HepG2 (cell line): ENCODE data around the gene STK10. TPM values are rescaled to one million over a fixed set of nuclear protein-coding genes. Genes with fewer than 3 reads are reported as not detected.

ENCODE experiments used
- BORCS8-MEF2B ChIP-seq: sonication (generic); formaldehyde crosslinking; IDR thresholded peaks from 2 replicates; pipeline ENCODE4 v1.8.0; 2022; ENCODE audit warnings: mild to moderate bottlenecking, missing genetic modification reagents
- ONECUT2 ChIP-seq: sonication (generic); formaldehyde crosslinking; IDR thresholded peaks from 2 replicates; pipeline ENCODE4 v1.4.0; 2020; ENCODE audit warnings: missing genetic modification reagents
- PAWR ChIP-seq: sonication (generic); formaldehyde crosslinking; IDR thresholded peaks from 2 replicates; pipeline ENCODE4 v1.4.0; 2020; ENCODE audit warnings: missing genetic modification reagents, mild to moderate bottlenecking, borderline replicate concordance
- SAP130 ChIP-seq: IDR thresholded peaks from 2 replicates; pipeline ENCODE4 v1.6.1; 2016; ENCODE audit warnings: low read depth
- ZNF282 ChIP-seq: fragments of 450-650 bp; IDR thresholded peaks from 2 replicates; pipeline ENCODE4 v1.6.1; 2018; ENCODE audit not compliant: partially characterized antibody
- ZNF446 ChIP-seq: sonication (generic); formaldehyde crosslinking; IDR thresholded peaks from 2 replicates; pipeline ENCODE4 v1.5.0; 2020; ENCODE audit warnings: mild to moderate bottlenecking, missing genetic modification reagents
- ZNF484 ChIP-seq: sonication (generic); formaldehyde crosslinking; IDR thresholded peaks from 2 replicates; pipeline ENCODE4 v1.5.1; 2020; ENCODE audit warnings: mild to moderate bottlenecking, low read depth, missing genetic modification reagents, borderline replicate concordance
- ZNF501 ChIP-seq: sonication (generic); formaldehyde crosslinking; IDR thresholded peaks from 2 replicates; pipeline ENCODE4 v1.5.1; 2020; ENCODE audit warnings: mild to moderate bottlenecking, moderate library complexity, missing genetic modification reagents
- polyA plus RNA-seq, 8 experiments: library from polyadenylated mRNA; depleted of rRNA in 3 of 8; stranded (reverse) in 7 of 8; unstranded in 1 of 8; fragments of >200 nt; fragmentation: Illumina TruSeq in 4 of 8; extraction: Trizol in 4 of 8; gene quantifications; 2 replicates each; pipeline versions ENCODE4 v1.2.1 to v1.2.3, GENCODE V29; 2011 to 2016; ENCODE audit warnings: low read depth in 4 of 8, missing spikeins in 1 of 8, mixed read lengths in 1 of 8; ENCODE audit not compliant: insufficient read depth in 1 of 8
- total RNA-seq, 5 experiments: library from RNA; depleted of rRNA; stranded (reverse); fragments of >200 nt; fragmentation: Illumina TruSeq; extraction: Trizol; gene quantifications; 2 replicates each; pipeline ENCODE4 v1.2.3, GENCODE V29; 2016; ENCODE audit warnings: low read depth in 1 of 5
- TF ChIP-seq, protein P1 (sequence below): sonication (generic); formaldehyde crosslinking; IDR thresholded peaks from 2 replicates; pipeline ENCODE4 v1.8.0; 2022; ENCODE audit warnings: mild to moderate bottlenecking, missing genetic modification reagents, borderline replicate concordance
- TF ChIP-seq, protein P2 (sequence below): IDR thresholded peaks from 2 replicates; pipeline ENCODE4 v1.6.1; 2016; ENCODE audit warnings: low read depth
- TF ChIP-seq, protein P3 (sequence below): sonication (generic); formaldehyde crosslinking; IDR thresholded peaks from 2 replicates; pipeline ENCODE4 v1.4.0; 2020; ENCODE audit warnings: missing genetic modification reagents
- TF ChIP-seq, protein P4 (sequence below): sonication (generic); formaldehyde crosslinking; IDR thresholded peaks from 2 replicates; pipeline ENCODE4 v1.5.0; 2020; ENCODE audit warnings: missing genetic modification reagents
- TF ChIP-seq, protein P5 (sequence below): sonication (generic); formaldehyde crosslinking; IDR thresholded peaks from 2 replicates; pipeline ENCODE4 v1.4.0; 2020; ENCODE audit warnings: missing genetic modification reagents, low read depth, mild to moderate bottlenecking, borderline replicate concordance
- TF ChIP-seq, protein P6 (sequence below): IDR thresholded peaks from 2 replicates; pipeline ENCODE4 v1.6.1; 2016

STK10 gene
- total and polyA plus RNA-seq, 2 of the 13 experiments (the other 11 are each of a cell fraction or from before 2014, with no cell fraction given): 7.0 to 7.2 TPM

DNA sequence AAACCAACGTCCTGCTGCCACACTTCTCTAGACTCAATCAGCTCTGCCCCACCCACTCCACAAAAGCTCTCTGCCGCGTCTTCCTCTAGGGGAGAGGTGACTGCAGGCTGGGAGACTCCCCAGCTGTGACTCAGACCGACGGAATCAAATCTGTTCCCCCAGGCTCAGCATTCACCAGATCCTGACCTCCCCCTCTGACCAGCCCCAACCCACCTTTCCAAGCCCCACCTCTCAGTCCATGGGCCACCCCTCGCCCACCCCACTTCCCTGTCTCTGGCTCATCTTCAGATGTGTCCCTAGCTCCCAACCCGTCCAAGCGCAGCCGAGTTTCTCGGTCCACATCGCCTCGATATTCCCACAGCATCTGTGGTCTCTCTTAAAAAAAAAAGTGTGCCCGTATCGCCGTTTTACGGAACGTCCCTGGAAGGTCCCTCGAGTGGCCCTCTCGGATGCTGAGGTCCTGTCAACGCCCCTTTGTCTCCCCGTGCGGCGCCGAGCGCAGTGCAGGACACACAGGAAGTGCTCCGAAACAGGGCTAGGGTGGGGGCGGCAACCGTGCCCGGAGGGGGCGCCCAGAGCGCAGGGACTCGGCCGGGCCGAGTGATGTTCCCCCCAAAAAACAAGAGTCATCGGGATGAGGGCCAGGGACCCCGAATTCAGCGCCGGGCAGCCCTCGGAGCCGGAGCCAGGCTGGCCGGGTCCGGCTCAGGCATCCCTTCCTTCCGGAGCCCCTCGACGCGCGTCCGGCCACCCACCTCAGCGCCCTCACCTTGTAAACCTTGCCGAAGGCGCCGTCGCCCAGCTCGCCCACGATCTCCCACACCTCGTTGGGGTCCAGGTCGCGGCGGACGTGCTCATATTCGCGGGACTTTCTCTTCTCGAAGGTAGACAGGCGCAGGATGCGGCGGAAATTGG, 649 bp downstream of the STK10 start (continued):
- TF ChIP-seq, protein P1, sequence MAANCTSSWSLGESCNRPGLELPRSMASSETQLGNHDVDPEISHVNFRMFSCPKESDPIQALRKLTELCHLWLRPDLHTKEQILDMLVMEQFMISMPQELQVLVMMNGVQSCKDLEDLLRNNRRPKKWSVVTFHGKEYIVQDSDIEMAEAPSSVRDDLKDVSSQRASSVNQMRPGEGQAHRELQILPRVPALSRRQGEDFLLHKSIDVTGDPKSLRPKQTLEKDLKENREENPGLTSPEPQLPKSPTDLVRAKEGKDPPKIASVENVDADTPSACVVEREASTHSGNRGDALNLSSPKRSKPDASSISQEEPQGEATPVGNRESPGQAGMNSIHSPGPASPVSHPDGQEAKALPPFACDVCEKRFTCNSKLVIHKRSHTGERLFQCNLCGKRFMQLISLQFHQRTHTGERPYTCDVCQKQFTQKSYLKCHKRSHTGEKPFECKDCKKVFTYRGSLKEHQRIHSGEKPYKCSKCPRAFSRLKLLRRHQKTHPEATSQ (CRISPR knock-in tag): no peak
- TF ChIP-seq ZNF282: no peak
- TF ChIP-seq, protein P2, sequence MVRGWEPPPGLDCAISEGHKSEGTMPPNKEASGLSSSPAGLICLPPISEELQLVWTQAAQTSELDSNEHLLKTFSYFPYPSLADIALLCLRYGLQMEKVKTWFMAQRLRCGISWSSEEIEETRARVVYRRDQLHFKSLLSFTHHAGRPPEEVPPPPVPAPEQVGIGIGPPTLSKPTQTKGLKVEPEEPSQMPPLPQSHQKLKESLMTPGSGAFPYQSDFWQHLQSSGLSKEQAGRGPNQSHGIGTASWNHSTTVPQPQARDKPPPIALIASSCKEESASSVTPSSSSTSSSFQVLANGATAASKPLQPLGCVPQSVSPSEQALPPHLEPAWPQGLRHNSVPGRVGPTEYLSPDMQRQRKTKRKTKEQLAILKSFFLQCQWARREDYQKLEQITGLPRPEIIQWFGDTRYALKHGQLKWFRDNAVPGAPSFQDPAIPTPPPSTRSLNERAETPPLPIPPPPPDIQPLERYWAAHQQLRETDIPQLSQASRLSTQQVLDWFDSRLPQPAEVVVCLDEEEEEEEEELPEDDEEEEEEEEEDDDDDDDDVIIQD (CRISPR knock-in tag): no peak
- peak; percentile 60; the same call in 1 of the 2 replicates for TF ChIP-seq ZNF446
- TF ChIP-seq, protein P3, sequence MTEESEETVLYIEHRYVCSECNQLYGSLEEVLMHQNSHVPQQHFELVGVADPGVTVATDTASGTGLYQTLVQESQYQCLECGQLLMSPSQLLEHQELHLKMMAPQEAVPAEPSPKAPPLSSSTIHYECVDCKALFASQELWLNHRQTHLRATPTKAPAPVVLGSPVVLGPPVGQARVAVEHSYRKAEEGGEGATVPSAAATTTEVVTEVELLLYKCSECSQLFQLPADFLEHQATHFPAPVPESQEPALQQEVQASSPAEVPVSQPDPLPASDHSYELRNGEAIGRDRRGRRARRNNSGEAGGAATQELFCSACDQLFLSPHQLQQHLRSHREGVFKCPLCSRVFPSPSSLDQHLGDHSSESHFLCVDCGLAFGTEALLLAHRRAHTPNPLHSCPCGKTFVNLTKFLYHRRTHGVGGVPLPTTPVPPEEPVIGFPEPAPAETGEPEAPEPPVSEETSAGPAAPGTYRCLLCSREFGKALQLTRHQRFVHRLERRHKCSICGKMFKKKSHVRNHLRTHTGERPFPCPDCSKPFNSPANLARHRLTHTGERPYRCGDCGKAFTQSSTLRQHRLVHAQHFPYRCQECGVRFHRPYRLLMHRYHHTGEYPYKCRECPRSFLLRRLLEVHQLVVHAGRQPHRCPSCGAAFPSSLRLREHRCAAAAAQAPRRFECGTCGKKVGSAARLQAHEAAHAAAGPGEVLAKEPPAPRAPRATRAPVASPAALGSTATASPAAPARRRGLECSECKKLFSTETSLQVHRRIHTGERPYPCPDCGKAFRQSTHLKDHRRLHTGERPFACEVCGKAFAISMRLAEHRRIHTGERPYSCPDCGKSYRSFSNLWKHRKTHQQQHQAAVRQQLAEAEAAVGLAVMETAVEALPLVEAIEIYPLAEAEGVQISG (CRISPR knock-in tag): no peak
- no peak for TF ChIP-seq ONECUT2 (CRISPR knock-in tag)
- TF ChIP-seq, protein P4, sequence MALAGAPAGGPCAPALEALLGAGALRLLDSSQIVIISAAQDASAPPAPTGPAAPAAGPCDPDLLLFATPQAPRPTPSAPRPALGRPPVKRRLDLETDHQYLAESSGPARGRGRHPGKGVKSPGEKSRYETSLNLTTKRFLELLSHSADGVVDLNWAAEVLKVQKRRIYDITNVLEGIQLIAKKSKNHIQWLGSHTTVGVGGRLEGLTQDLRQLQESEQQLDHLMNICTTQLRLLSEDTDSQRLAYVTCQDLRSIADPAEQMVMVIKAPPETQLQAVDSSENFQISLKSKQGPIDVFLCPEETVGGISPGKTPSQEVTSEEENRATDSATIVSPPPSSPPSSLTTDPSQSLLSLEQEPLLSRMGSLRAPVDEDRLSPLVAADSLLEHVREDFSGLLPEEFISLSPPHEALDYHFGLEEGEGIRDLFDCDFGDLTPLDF (CRISPR knock-in tag): no peak
- TF ChIP-seq, protein P5, sequence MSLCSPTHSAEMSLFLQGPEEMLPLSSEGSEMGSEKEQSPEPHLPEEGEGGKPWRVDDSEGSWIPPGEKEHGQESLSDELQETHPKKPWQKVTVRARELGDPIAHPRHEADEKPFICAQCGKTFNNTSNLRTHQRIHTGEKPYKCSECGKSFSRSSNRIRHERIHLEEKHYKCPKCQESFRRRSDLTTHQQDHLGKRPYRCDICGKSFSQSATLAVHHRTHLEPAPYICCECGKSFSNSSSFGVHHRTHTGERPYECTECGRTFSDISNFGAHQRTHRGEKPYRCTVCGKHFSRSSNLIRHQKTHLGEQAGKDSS (CRISPR knock-in tag): peak; percentile 22; the same call in 1 of the 2 replicates
- TF ChIP-seq BORCS8-MEF2B: no peak
- TF ChIP-seq, protein P6, sequence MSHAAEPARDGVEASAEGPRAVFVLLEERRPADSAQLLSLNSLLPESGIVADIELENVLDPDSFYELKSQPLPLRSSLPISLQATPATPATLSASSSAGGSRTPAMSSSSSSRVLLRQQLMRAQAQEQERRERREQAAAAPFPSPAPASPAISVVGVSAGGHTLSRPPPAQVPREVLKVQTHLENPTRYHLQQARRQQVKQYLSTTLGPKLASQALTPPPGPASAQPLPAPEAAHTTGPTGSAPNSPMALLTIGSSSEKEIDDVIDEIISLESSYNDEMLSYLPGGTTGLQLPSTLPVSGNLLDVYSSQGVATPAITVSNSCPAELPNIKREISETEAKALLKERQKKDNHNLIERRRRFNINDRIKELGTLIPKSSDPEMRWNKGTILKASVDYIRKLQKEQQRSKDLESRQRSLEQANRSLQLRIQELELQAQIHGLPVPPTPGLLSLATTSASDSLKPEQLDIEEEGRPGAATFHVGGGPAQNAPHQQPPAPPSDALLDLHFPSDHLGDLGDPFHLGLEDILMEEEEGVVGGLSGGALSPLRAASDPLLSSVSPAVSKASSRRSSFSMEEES (CRISPR knock-in tag): no peak
- TF ChIP-seq ZNF501 (CRISPR knock-in tag): peak; percentile 36; the same call in 1 of the 2 replicates
- TF ChIP-seq ZNF484: 0 out of 2 replicates have a peak, but pooled peaks have one; percentile 44
- 0 out of 2 replicates have a peak, but pooled peaks have one; percentile 67 for TF ChIP-seq PAWR (CRISPR knock-in tag)
- no peak; the same call in none of the 2 replicates for TF ChIP-seq SAP130 (CRISPR knock-in tag)
